Measurements from ENCODE around the gene RALGAPB. TPM values are rescaled to one million over a fixed set of nuclear protein-coding genes. Genes with fewer than 3 reads are reported as not detected.

The RALGAPB gene
- polyA plus RNA-seq, 1 of the 3 experiments (the other 2 are of a cell fraction) = 10.8 TPM

DNA sequence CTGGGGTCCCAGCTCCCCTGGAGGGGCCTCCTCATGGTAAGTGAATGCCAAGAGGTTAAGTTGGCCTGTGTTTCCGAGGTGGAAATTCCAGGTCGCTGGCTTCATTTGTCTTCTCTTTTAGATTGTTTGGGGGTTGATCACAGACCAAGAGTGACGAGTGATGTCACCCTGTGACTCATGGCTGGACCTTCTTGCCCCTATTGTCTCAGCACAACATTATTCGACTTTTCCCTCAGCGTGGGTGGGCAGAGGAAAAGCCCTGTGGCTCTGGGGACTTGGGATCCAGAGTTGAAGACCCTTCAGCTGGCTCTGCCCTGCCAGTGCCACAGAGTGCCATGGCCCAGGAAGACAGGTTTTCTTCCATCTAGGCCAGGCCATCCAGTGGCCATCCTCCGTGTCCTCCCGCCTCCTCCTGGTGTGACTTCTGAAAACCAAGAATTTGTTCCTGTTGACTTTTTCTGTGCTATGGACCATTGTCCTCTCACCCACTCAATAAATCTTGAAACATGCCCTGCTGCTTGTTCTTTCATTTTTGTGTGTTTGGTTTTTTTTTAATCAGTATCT lies 22.1 kb upstream of the RALGAPB start:
- peaks cover 10 to 26% of the 10 kb centered on the region in 2 experiments for H3K36me3 ChIP-seq (replicated peaks in 1 of 2; ENCODE audit: control insufficient read depth in 1 of 2, insufficient read depth in 2 of 2, low read length in 1 of 2)
- POLR2A ChIA-PET = no interaction called here
- peaks cover 14% of the 10 kb centered on the region for H3F3A ChIP-seq (replicated peaks; ENCODE audit: insufficient read depth)
- no peak overlapping the region for H3K4me3 ChIP-seq (ENCODE audit: low read depth in 2 of 2, low read length in 1 of 2)
- no peak overlapping the region for H3K9ac ChIP-seq
- peaks cover 10 to 17% of the 10 kb centered on the region in 2 experiments; a peak in 1 of 4 replicates for H3K4me1 ChIP-seq (ENCODE audit: control insufficient read depth in 1 of 2, insufficient read depth in 2 of 2, low read depth in 1 of 2, low read length in 1 of 2)
- H3K4me2 ChIP-seq = no peak overlapping the region
- peak overlapping the region in 1 of 2 experiments; percentile 33; a peak in 2 of 4 replicates for H3K27ac ChIP-seq (ENCODE audit: low read depth in 2 of 2, low read length in 1 of 2)
- H2AFZ ChIP-seq (ENCODE audit: low read depth) = no peak overlapping the region
- CTCF ChIA-PET = interaction anchor here (4.8 kb wide), 1 partner anchor 16 kb away, joined by 22 read pairs; the partner anchor contains the start of gene SNHG17
- H3K79me2 ChIP-seq (ENCODE audit: insufficient read depth) = peaks cover 20% of the 10 kb centered on the region
- no peaks in the 10 kb centered on the region for H4K20me1 ChIP-seq (ENCODE audit: insufficient read depth)
- DNase-seq = no peak
- no peaks in the 10 kb centered on the region for H3K9me3 ChIP-seq
- H3K9me2 ChIP-seq = no peaks in the 10 kb centered on the region
- no peaks in the 10 kb centered on the region for H3K27me3 ChIP-seq (ENCODE audit: insufficient read depth)
- WGBS (ENCODE audit: low lambda C conversion rate) = 83% methylated on average over 7 of the region's 7 CpGs
- TF ChIP-seq FOSL2 (IDR thresholded peaks at IDR 0.05; ENCODE audit: borderline replicate concordance, low read depth) (peak; percentile 49; the same call in 1 of the 2 replicates), JUND (IDR thresholded peaks at IDR 0.05) (0 out of 2 replicates have a peak, but pooled peaks have one; percentile 12)
- TF ChIP-seq, protein P1, sequence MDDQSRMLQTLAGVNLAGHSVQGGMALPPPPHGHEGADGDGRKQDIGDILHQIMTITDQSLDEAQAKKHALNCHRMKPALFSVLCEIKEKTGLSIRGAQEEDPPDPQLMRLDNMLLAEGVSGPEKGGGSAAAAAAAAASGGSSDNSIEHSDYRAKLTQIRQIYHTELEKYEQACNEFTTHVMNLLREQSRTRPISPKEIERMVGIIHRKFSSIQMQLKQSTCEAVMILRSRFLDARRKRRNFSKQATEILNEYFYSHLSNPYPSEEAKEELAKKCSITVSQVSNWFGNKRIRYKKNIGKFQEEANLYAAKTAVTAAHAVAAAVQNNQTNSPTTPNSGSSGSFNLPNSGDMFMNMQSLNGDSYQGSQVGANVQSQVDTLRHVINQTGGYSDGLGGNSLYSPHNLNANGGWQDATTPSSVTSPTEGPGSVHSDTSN (IDR thresholded peaks at IDR 0.05) = no peak

DNA sequence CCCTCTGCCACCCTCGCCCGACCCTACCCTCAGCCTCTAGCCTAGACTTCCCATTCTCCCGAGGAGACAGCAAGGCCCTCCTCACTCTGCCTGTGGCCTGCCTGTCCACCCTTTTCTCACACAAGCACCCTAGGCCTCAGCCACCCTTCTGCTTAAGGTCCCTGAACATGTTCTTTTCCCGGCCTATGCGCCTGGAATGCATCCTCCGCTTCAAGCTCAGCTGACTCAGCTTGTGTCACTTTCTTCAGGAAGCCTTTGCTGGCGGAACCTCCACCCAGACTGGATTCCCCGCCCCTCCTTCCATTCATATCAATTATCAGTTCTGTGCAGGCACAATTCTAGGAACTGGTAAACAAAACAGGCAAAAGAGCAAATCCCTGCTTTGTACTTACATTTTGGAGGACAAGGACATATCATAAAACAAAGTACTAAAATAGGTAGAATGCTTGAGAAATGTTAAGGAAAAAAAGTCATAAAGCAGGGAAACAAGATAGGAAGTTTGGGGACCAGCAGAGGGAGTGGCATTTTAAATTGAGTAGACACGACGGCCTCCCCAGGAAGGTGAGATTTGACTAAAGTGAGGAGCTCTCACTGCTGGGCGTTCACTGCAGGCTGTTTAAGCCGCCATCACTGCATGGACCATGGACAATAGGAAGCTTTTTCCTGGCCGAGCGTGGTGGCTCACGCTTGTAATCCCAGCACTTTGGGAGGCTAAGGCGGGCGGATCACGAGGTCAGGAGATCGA lies 19.6 kb upstream of the RALGAPB start:
- H3K4me1 ChIP-seq (ENCODE audit: control insufficient read depth in 1 of 2, insufficient read depth in 2 of 2, low read depth in 1 of 2, low read length in 1 of 2) = peaks cover 1 to 12% of the 10 kb centered on the region in 2 experiments; a peak in 1 of 4 replicates
- no peak for DNase-seq
- peaks cover 10 to 26% of the 10 kb centered on the region in 2 experiments for H3K36me3 ChIP-seq (replicated peaks in 1 of 2; ENCODE audit: control insufficient read depth in 1 of 2, insufficient read depth in 2 of 2, low read length in 1 of 2)
- CTCF ChIA-PET = interaction anchor here (0.6 to 4.8 kb wide), 4 partner anchors 18 to 308 kb away, joined by 3 to 22 read pairs (median 5); partner anchors contain the start of genes RALGAPB and SNHG17
- peak overlapping the region in 1 of 2 experiments; percentile 67; a peak in 2 of 4 replicates for H3K27ac ChIP-seq (ENCODE audit: low read depth in 2 of 2, low read length in 1 of 2)
- no peak overlapping the region for H3K4me3 ChIP-seq (ENCODE audit: low read depth in 2 of 2, low read length in 1 of 2)
- H2AFZ ChIP-seq (ENCODE audit: low read depth) = no peak overlapping the region; the same call in 1 of the 2 replicates
- H3K9me3 ChIP-seq = no peaks in the 10 kb centered on the region
- no peak overlapping the region for H3K9ac ChIP-seq
- POLR2A ChIA-PET = interaction anchor here (1.2 kb wide), 1 partner anchor 18 kb away, joined by 3 read pairs; the partner anchor contains the start of gene SNHG17
- TF ChIP-seq, protein P2, sequence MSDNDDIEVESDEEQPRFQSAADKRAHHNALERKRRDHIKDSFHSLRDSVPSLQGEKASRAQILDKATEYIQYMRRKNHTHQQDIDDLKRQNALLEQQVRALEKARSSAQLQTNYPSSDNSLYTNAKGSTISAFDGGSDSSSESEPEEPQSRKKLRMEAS (IDR thresholded peaks at IDR 0.05; ENCODE audit: low read depth) = 0 out of 2 replicates have a peak, but pooled peaks have one; percentile 24
- no peak for TF ChIP-seq YY1 (IDR thresholded peaks at IDR 0.05; ENCODE audit: low read depth)
- TF ChIP-seq RAD21 (IDR thresholded peaks at IDR 0.05; ENCODE audit: low read length) = no peak
- no peak for TF ChIP-seq SMC3 (IDR thresholded peaks at IDR 0.05; ENCODE audit: low read depth, low read length)
- TF ChIP-seq FOSL2 (IDR thresholded peaks at IDR 0.05; ENCODE audit: borderline replicate concordance, low read depth) = peak; percentile 39; the same call in 1 of the 2 replicates
- TF ChIP-seq EZH2phosphoT487 (IDR thresholded peaks at IDR 0.05; ENCODE audit: borderline replicate concordance, low read depth) = no peak
- peak; percentile 32; the same call in 1 of the 2 replicates for TF ChIP-seq TAF1 (IDR thresholded peaks at IDR 0.05; ENCODE audit: borderline replicate concordance, low read depth, low read length)
- TF ChIP-seq, protein P3, sequence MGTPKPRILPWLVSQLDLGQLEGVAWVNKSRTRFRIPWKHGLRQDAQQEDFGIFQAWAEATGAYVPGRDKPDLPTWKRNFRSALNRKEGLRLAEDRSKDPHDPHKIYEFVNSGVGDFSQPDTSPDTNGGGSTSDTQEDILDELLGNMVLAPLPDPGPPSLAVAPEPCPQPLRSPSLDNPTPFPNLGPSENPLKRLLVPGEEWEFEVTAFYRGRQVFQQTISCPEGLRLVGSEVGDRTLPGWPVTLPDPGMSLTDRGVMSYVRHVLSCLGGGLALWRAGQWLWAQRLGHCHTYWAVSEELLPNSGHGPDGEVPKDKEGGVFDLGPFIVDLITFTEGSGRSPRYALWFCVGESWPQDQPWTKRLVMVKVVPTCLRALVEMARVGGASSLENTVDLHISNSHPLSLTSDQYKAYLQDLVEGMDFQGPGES (IDR thresholded peaks at IDR 0.05; ENCODE audit: low read depth, low read length) = no peak
- no peak; the same call in 1 of the 2 replicates for TF ChIP-seq TCF12 (IDR thresholded peaks at IDR 0.05)
- 0 out of 2 replicates have a peak, but pooled peaks have one; percentile 20 for TF ChIP-seq JUND (IDR thresholded peaks at IDR 0.05)
- 0 out of 2 replicates have a peak, but pooled peaks have one; percentile 25 for TF ChIP-seq TEAD4 (IDR thresholded peaks at IDR 0.05; ENCODE audit: borderline replicate concordance, insufficient read depth)
- WGBS (ENCODE audit: low lambda C conversion rate) = 85% methylated on average over 19 of the region's 19 CpGs
- H4K20me1 ChIP-seq (ENCODE audit: insufficient read depth) = no peaks in the 10 kb centered on the region
- H3F3A ChIP-seq (replicated peaks; ENCODE audit: insufficient read depth) = peaks cover 14% of the 10 kb centered on the region
- no peak overlapping the region; the same call in 1 of the 2 replicates for H3K4me2 ChIP-seq
- no peaks in the 10 kb centered on the region for H3K9me2 ChIP-seq
- no peaks in the 10 kb centered on the region for H3K27me3 ChIP-seq (ENCODE audit: insufficient read depth)
- H3K79me2 ChIP-seq (ENCODE audit: insufficient read depth) = peaks cover 4% of the 10 kb centered on the region; the same call in 1 of the 2 replicates

All from SK-N-SH (cell line).